Occipital lobe (tissue), 2 donors: ENCODE measurements around the gene ENPP1. TPM values are rescaled to one million over a fixed set of nuclear protein-coding genes. Genes with fewer than 3 reads are reported as not detected.
"Not testable (repeated sequence)": the region's sequence is repeated elsewhere in the genome, so short reads cannot be mapped to it uniquely, and the experiment has no call there.

Experiments
- DNase-seq: peaks from one replicate; lab custom pipeline; 2025; lab: John Stamatoyannopoulos, UW
- total RNA-seq: library from RNA; depleted of rRNA; stranded (reverse); fragments of >200 nt; gene quantifications from one replicate; pipeline ENCODE4 v1.2.3, GENCODE V29; 2014

The ENPP1 gene
- total RNA-seq, 1 donor from 2014 or later: 0.47 TPM

GRCh38 chr6:131868836-131869235, 61.0 kb downstream of the ENPP1 start:
- no peak for DNase-seq

- DNase-seq: no peak
Measured at GRCh38 chr6:131875647-131876046, 67.8 kb downstream of the ENPP1 start.

GRCh38 chr6:131876545-131876944, 68.7 kb downstream of the ENPP1 start:
- DNase-seq: no peak

- no peak for DNase-seq
Measured at GRCh38 chr6:131877999-131878789, 70.4 kb downstream of the ENPP1 start.

- DNase-seq: no peak
Measured at GRCh38 chr6:131883016-131883415, 75.2 kb downstream of the ENPP1 start.

- no peak for DNase-seq
Measured at GRCh38 chr6:131885237-131885636, 77.4 kb downstream of the ENPP1 start.

GRCh38 chr6:131886517-131886916, 78.7 kb downstream of the ENPP1 start:
- no peak for DNase-seq

- DNase-seq: no peak
Measured at GRCh38 chr6:131890091-131890490, 82.3 kb downstream of the ENPP1 start.

- DNase-seq: no peak
Measured at GRCh38 chr6:131893198-131893597, 85.4 kb downstream of the ENPP1 start.

- no peak for DNase-seq
Measured at GRCh38 chr6:131894493-131895424, 86.9 kb downstream of the ENPP1 start.

- no peak for DNase-seq
Measured at GRCh38 chr6:131897050-131897435, 89.2 kb downstream of the ENPP1 start.

GRCh38 chr6:131897621-131898020, 89.8 kb downstream of the ENPP1 start:
- no peak for DNase-seq

GRCh38 chr6:131898718-131899117, 90.9 kb downstream of the ENPP1 start:
- DNase-seq: no peak

GRCh38 chr6:131900231-131900630, 92.4 kb downstream of the ENPP1 start:
- DNase-seq: no peak

- DNase-seq: not testable (repeated sequence)
Measured at GRCh38 chr6:131901326-131901873, 93.6 kb downstream of the ENPP1 start.

- not testable (repeated sequence) for DNase-seq
Measured at GRCh38 chr6:131903734-131904133, 95.9 kb downstream of the ENPP1 start.

GRCh38 chr6:131908787-131909186, 101.0 kb downstream of the ENPP1 start:
- DNase-seq: not testable (repeated sequence)

GRCh38 chr6:131909408-131910218, 101.8 kb downstream of the ENPP1 start:
- DNase-seq: peak; percentile 6

GRCh38 chr6:131910219-131910589, 102.4 kb downstream of the ENPP1 start:
- no peak for DNase-seq

GRCh38 chr6:131910956-131911355, 103.1 kb downstream of the ENPP1 start:
- no peak for DNase-seq

GRCh38 chr6:131911951-131912350, 104.1 kb downstream of the ENPP1 start:
- no peak for DNase-seq
